ENCODE measurements around the gene DLGAP5.

DNA sequence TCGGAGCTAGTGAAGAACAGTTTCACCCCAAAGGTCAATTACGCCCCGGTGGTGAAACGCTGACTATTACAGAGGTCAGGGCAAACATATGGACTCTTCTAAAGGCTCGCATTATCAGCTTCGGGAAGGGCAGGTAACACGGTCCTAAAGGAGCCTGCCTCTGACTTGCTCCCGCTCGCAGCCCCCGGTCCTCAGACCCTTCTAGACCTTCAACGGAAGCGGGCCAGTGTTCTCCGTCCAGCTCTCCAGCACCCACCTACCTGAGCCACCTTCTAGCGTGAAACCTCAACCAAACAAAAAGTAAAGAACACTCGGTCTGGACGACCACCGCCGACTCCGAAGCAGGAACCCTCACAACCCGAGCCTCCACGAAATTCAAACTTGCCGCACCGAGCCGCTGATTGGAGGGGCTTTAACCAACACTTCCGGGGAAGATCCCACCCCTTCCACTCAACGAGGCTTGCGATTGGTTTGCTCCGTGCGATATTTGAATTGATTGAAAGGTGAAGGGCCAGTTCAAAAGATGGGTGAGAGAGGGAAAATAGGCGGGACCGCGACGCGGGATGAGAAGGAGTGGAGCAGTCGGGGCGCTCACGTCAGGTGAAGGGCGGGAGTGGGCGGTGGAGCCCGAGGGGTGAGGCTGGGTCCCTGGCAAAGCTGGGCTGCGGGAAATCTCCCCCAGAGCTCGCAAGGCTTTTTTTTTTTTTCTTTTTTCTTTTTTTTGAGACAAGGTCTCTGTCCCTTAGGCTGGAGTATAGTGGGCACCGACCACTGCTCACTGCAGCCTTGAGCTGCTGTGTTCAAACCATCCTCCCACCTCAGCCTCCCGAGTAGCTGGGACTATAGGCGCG lies at the start of gene DLGAP5:
- TF ChIP-seq, protein P1, sequence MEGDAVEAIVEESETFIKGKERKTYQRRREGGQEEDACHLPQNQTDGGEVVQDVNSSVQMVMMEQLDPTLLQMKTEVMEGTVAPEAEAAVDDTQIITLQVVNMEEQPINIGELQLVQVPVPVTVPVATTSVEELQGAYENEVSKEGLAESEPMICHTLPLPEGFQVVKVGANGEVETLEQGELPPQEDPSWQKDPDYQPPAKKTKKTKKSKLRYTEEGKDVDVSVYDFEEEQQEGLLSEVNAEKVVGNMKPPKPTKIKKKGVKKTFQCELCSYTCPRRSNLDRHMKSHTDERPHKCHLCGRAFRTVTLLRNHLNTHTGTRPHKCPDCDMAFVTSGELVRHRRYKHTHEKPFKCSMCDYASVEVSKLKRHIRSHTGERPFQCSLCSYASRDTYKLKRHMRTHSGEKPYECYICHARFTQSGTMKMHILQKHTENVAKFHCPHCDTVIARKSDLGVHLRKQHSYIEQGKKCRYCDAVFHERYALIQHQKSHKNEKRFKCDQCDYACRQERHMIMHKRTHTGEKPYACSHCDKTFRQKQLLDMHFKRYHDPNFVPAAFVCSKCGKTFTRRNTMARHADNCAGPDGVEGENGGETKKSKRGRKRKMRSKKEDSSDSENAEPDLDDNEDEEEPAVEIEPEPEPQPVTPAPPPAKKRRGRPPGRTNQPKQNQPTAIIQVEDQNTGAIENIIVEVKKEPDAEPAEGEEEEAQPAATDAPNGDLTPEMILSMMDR (IDR thresholded peaks at IDR 0.05; ENCODE audit: low read length): no peak
- TF ChIP-seq EZH2 (IDR thresholded peaks at IDR 0.05; ENCODE audit: borderline replicate concordance, low read length): no peak
